Progenitor cell of endocrine pancreas (in vitro differentiated cells): Measurements from ENCODE around the gene HS3ST2. TPM values are rescaled to one million over a fixed set of nuclear protein-coding genes. Genes with fewer than 3 reads are reported as not detected.

Source experiments
- DNase-seq: peaks from one replicate; pipeline ENCODE4 v3.0.0; 2021; ENCODE audit warnings: low spot score; ENCODE audit not compliant: unreplicated experiment
- H3K27ac Mint-ChIP-seq: 2 replicates; pipeline ENCODE4 v1.8.0; 2021; ENCODE audit warnings: mild to moderate bottlenecking, moderate library complexity, mixed read lengths
- H3K27me3 Mint-ChIP-seq: 2 replicates; pipeline ENCODE4 v1.8.0; 2021; ENCODE audit warnings: mixed read lengths
- H3K36me3 Mint-ChIP-seq: 2 replicates; pipeline ENCODE4 v1.8.0; 2022; ENCODE audit warnings: mixed read lengths; ENCODE audit not compliant: insufficient read depth
- H3K4me1 Mint-ChIP-seq: 2 replicates; pipeline ENCODE4 v1.8.0; 2021; ENCODE audit warnings: low read depth, mixed read lengths
- H3K4me3 Mint-ChIP-seq: 2 replicates; pipeline ENCODE4 v1.8.0; 2021; ENCODE audit warnings: low read depth, mild to moderate bottlenecking, moderate library complexity, mixed read lengths
- H3K9me3 Mint-ChIP-seq: 2 replicates; pipeline ENCODE4 v1.8.0; 2021; ENCODE audit warnings: low read depth, mixed read lengths
- total RNA-seq: library from RNA; stranded (reverse); gene quantifications from 2 replicates; pipeline ENCODE4 v1.2.1, GENCODE V29; 2021
- TF ChIP-seq, protein P1 (sequence below): fragments of 200-600 bp; sonication (generic); IDR thresholded peaks from one replicate; pipeline ENCODE4 v1.5.0; 2021; ENCODE audit warnings: antibody characterized with exemption, mild to moderate bottlenecking; ENCODE audit not compliant: unreplicated experiment

The HS3ST2 gene
- total RNA-seq, 1 donor from 2014 or later: not detected

- H3K36me3 Mint-ChIP-seq: no peaks in the 10 kb centered on the region
- no peak for DNase-seq
- H3K9me3 Mint-ChIP-seq: no peaks in the 10 kb centered on the region
- no peak overlapping the region for H3K4me3 Mint-ChIP-seq
- TF ChIP-seq, protein P1, sequence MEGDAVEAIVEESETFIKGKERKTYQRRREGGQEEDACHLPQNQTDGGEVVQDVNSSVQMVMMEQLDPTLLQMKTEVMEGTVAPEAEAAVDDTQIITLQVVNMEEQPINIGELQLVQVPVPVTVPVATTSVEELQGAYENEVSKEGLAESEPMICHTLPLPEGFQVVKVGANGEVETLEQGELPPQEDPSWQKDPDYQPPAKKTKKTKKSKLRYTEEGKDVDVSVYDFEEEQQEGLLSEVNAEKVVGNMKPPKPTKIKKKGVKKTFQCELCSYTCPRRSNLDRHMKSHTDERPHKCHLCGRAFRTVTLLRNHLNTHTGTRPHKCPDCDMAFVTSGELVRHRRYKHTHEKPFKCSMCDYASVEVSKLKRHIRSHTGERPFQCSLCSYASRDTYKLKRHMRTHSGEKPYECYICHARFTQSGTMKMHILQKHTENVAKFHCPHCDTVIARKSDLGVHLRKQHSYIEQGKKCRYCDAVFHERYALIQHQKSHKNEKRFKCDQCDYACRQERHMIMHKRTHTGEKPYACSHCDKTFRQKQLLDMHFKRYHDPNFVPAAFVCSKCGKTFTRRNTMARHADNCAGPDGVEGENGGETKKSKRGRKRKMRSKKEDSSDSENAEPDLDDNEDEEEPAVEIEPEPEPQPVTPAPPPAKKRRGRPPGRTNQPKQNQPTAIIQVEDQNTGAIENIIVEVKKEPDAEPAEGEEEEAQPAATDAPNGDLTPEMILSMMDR: no peak
- H3K4me1 Mint-ChIP-seq: no peaks in the 10 kb centered on the region
- H3K27ac Mint-ChIP-seq: no peak overlapping the region
- H3K27me3 Mint-ChIP-seq: peaks cover 19% of the 10 kb centered on the region
Observed at GRCh38 chr16:22961206-22961605, 147.2 kb downstream of the HS3ST2 start.

- Mint-ChIP-seq H3K36me3 (no peaks in the 10 kb centered on the region), H3K27ac (no peak overlapping the region), H3K4me1 (no peaks in the 10 kb centered on the region), H3K9me3 (no peaks in the 10 kb centered on the region), H3K27me3 (peaks cover 26% of the 10 kb centered on the region), H3K4me3 (no peak overlapping the region)
- TF ChIP-seq, protein P1: no peak
- no peak for DNase-seq
Observed at GRCh38 chr16:22962905-22963304, 148.9 kb downstream of the HS3ST2 start.
